ENCODE results near the gene PRRT1B.
"Not testable (repeated sequence)": the region's sequence is repeated elsewhere in the genome, so short reads cannot be mapped to it uniquely, and the experiment has no call there.

PRRT1B gene

DNA sequence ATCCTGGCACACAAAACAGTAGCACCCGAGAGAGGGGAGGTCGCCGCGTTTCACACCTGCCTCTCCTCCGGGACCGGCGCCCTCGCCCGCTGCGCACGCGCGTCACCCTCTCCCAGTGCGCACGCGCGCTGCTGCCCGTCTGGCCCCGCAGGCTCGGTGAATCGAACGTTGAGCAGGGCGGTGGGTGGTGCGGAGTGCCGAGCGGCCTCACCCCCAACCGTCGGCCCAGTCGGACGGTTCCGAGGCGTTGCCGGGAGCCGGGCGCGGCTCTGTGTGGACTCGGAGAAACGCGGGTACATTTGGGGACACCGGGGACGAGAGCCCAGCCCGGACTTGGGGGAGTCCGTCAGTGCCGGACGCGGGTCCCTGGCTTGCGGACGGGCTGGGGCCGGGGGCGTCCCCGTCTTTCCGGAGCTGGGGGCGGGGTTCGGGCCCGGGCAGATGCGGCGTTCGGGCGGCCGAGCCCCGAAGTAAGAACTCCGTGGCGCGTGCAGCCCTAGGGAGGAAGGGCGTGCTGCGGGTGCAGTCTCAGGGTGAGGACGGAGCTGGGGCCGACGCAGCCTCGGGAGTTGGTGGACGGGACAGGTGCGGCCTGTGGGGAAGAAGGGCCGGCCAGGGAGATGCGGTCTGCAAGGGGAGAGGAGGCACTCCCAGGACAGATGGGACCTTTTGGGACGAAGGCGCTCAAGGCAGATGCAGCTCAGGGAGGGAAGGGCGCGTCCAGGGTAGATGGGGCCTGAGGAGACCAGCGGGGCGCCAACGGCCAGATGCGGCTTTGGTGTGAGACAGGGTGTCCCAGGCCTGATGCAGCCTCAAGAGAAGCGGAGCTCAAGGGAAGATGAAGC lies 42.3 kb upstream of the PRRT1B start, which contains the start of gene POMT1:
Gene POMT1 (plus strand): TSS at position 138 of the 845 bp plus-strand sequence. CDS start 1,301 bp downstream, outside the sequence.
- H3K4me3 ChIP-seq (ENCODE audit: low read depth, low read length) = peak within 1 kb of the TSS; percentile 78
- TF ChIP-seq, protein P1, sequence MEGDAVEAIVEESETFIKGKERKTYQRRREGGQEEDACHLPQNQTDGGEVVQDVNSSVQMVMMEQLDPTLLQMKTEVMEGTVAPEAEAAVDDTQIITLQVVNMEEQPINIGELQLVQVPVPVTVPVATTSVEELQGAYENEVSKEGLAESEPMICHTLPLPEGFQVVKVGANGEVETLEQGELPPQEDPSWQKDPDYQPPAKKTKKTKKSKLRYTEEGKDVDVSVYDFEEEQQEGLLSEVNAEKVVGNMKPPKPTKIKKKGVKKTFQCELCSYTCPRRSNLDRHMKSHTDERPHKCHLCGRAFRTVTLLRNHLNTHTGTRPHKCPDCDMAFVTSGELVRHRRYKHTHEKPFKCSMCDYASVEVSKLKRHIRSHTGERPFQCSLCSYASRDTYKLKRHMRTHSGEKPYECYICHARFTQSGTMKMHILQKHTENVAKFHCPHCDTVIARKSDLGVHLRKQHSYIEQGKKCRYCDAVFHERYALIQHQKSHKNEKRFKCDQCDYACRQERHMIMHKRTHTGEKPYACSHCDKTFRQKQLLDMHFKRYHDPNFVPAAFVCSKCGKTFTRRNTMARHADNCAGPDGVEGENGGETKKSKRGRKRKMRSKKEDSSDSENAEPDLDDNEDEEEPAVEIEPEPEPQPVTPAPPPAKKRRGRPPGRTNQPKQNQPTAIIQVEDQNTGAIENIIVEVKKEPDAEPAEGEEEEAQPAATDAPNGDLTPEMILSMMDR (IDR thresholded peaks at IDR 0.05; ENCODE audit: low read depth, low read length, missing control alignments) = no peak
- DNase-seq (ENCODE audit: low read depth) = peak; percentile 56

DNA sequence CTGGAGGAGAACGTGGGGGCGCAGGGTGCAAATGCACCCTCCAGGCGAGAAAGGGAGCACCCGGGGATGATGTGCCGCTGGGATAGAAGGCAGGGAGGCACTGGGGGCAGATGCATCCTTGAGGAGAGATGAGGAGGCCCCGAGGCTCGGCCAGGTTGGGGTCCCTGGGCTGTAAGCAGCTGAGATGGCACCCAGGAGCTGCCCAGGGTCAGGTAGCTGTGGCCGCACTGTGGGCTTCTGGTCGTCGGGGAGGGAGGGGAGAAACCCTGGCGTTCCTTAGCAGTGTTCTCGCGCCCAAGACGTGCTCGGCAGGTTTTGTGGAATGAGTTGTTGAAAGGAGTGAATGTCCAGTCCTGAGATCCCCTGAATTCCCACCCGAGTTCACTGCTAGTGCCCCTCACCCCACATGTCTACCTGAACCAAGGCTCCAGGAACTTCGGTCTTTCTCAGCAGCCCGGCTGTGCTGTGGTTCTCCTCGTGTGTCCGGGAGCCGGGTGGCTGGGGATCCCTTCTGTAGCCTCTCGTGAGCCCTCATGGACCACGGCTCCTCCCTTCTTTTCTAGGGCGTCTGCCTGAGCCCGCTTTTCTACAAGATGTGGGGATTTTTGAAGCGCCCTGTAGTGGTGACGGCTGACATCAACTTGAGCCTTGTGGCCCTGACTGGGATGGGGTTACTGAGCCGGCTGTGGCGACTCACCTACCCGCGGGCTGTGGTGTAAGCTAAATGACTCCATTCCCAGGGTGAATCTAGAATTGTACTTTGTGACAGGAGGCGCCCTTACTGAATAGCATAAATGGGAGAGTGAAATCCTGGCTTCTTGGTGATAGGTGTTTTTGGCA lies 41.5 kb upstream of the PRRT1B start:
- peak overlapping the region; percentile 78 for H3K4me3 ChIP-seq (ENCODE audit: low read depth, low read length)
- no peak for DNase-seq (ENCODE audit: low read depth)
- TF ChIP-seq, protein P1 (IDR thresholded peaks at IDR 0.05; ENCODE audit: low read depth, low read length, missing control alignments) = no peak

DNA sequence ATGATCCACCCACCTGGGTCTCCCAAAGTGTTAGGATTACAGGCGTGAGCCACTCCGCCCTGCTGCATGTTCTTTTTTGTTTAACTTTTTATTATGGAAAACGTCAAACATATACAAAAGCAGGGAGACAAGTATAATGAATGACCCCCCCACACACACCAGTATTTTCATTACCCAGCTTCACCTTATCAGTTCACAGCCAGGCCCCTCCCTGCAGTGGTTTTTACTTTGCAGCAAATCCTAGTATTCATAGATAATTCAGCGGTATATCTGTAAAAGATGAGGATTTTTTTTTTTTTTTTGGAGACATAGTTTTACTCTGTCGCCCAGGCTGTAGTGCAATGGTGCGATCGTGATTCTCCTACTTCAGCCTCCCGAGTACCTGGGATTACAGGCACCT lies 40.3 kb upstream of the PRRT1B start:
- no peak for DNase-seq (ENCODE audit: low read depth)
- TF ChIP-seq, protein P1 (IDR thresholded peaks at IDR 0.05; ENCODE audit: low read depth, low read length, missing control alignments) = no peak
- H3K4me3 ChIP-seq (ENCODE audit: low read depth, low read length) = no peak overlapping the region

DNA sequence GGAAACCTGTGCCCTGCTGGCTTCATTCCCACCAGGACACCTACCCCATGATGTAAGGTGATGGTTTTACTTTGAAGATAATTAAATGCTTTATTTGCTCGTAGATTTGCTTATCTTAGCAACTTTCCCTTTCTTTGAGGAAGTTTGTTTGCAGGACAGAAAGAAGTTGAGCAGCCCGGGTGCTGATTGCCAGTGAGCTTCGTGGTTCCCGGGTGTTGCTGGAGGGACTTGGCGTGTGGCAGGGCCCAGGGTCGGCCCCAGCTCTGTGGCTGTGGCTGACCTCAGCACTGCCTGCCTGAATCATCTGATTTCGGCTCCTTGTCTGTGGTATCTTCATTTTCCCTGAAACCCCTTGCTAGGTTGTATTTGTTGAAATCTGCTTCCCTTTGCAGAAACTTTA lies 33.9 kb upstream of the PRRT1B start:
- DNase-seq (ENCODE audit: low read depth) = no peak
- H3K4me3 ChIP-seq (ENCODE audit: low read depth, low read length) = no peak overlapping the region
- TF ChIP-seq, protein P1 (IDR thresholded peaks at IDR 0.05; ENCODE audit: low read depth, low read length, missing control alignments) = no peak

DNA sequence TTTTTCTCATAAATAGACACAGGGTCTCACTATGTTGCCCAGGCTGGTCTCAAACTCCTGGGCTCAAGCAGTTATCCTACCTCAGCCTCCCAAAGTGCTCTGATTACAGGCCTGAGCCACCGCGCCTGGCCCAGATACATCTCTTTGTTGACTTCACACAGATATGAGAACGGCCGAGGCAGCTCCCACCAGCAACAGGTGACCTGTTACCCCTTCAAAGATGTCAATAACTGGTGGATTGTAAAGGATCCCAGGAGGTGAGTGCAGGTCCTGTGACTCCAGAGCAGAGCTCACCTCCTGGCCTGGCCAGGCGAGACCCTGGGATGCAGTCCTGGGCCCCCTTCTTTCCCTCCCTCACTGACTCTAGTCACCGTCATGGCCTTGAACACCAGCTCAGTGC lies 33.4 kb upstream of the PRRT1B start:
- TF ChIP-seq, protein P1 (IDR thresholded peaks at IDR 0.05; ENCODE audit: low read depth, low read length, missing control alignments) = no peak
- no peak overlapping the region for H3K4me3 ChIP-seq (ENCODE audit: low read depth, low read length)
- no peak for DNase-seq (ENCODE audit: low read depth)

DNA sequence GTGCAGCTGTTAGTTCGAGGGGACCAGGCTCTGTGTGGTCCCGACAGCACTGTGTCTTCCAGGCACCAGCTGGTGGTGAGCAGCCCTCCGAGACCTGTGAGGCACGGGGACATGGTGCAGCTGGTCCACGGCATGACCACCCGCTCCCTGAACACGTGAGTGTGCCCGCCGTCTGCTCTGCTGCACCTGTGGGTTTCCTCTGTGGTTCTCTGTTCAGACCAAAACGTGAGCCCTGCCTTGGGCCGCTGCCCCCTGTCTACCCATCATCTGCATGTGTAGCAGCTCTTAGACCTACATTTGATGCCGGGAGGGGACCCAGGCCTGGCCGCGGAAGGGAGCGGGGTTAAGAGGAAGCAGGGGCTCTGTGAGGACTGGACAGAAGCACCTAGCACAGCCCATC lies 32.1 kb upstream of the PRRT1B start:
- TF ChIP-seq, protein P1 (IDR thresholded peaks at IDR 0.05; ENCODE audit: low read depth, low read length, missing control alignments) = no peak
- no peak for DNase-seq (ENCODE audit: low read depth)
- no peak overlapping the region for H3K4me3 ChIP-seq (ENCODE audit: low read depth, low read length)

DNA sequence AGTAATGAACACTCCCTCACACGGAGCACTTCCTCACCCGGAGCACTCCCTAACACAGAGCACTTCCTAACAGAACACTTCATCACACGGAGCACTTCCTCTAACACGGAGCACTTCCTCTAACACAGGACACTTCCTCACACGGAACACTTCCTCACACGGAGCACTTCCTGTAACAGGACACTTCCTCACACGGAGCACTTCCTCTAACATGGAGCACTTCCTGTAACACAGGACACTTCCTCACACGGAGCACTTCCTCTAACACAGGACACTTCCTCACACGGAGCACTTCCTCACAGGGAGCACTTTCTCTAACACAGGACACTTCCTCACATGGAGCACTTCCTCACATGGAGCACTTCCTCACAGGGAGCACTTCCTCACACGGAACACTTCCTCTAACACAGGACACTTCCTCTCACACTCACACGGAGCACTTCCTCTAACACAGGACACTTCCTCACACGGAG lies 29.7 kb upstream of the PRRT1B start:
- not testable (repeated sequence) for DNase-seq (ENCODE audit: low read depth)

More for the DNA sequence above, 29.7 kb upstream of the PRRT1B start:
- H3K4me3 ChIP-seq (ENCODE audit: low read depth, low read length) = not testable (repeated sequence)

Data from GM12864 (cell line).